Measurements from ENCODE around the gene GRB2. TPM values are rescaled to one million over a fixed set of nuclear protein-coding genes. Genes with fewer than 3 reads are reported as not detected.

Gene GRB2
- total and polyA plus RNA-seq, 12 donors, result 36.0 to 374 (median 114) TPM

GRCh38 chr17:75400326-75400939, 5.0 kb downstream of the GRB2 start:
- Histone ChIP-seq H3K4me1 (replicated peaks in 1 of 2) (peaks cover 7 to 28% of the 10 kb centered on the region in 2 donors), H3K27me3 (no peaks in the 10 kb centered on the region), H3K27ac (no peak overlapping the region), H3K36me3 (replicated peaks in 1 of 2) (no peaks in the 10 kb centered on the region), H3K9me3 (replicated peaks in 1 of 3) (no peaks in the 10 kb centered on the region), H3K4me3 (no peak overlapping the region)
- no peak for DNase-seq
- intact Hi-C loops (cut with DNase I), result loop anchor here in 1 of 2 donors (5.0 to 10.0 kb wide), 2 partner anchors 73 to 126 kb away; partner anchors contain the start of gene MIF4GD
- WGBS, 4 donors, result 90 to 92% (median 91%) methylated on average over 8 of the region's 8 CpGs
- TF ChIP-seq POLR2A (IDR thresholded peaks at IDR 0.05) (no peak), CTCF (IDR thresholded peaks at IDR 0.05) (no peak)

- Histone ChIP-seq H3K27ac (no peak overlapping the region), H3K9me3 (replicated peaks in 1 of 3) (no peaks in the 10 kb centered on the region), H3K27me3 (no peaks in the 10 kb centered on the region), H3K36me3 (replicated peaks in 1 of 2) (no peaks in the 10 kb centered on the region), H3K4me3 (no peak overlapping the region), H3K4me1 (replicated peaks in 1 of 2) (peaks cover 21 to 40% of the 10 kb centered on the region in 2 donors)
- DNase-seq, result no peak
- intact Hi-C loops (cut with DNase I), result no loop called here
- no peak for TF ChIP-seq CTCF (IDR thresholded peaks at IDR 0.05)
- no peak for TF ChIP-seq POLR2A (IDR thresholded peaks at IDR 0.05)
- 92 to 98% (median 96%) methylated on average over 4 of the region's 4 CpGs for WGBS, 4 donors
Measured at GRCh38 chr17:75398279-75398678, 7.2 kb downstream of the GRB2 start.

DNA sequence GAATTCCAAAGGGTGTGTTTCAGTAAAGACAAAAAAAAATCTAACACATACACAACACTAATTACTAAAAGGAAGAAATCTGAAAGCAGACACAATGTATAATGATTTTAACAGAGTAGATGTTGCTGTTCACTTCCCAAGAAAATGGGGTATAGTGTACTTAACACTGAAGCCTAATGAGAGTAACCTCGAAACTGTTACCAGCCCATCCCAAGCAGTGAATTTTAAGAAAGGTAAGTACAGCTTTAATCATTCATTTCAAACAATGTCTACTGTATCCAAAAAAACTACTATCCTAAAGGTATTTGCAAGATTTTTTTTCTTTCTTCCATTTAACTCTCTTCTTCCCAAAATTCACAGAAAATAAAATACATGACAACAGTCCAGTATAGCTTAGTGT, 8.3 kb downstream of the GRB2 start:
- WGBS, 4 donors, result 79 to 100% (median 86%) methylated on average over 1 of the region's 1 CpG
- intact Hi-C loops (cut with DNase I), result no loop called here
- Histone ChIP-seq H3K9me3 (replicated peaks in 1 of 3) (no peaks in the 10 kb centered on the region), H3K27ac (no peak overlapping the region), H3K36me3 (replicated peaks in 1 of 2) (no peaks in the 10 kb centered on the region), H3K4me3 (no peak overlapping the region), H3K27me3 (no peaks in the 10 kb centered on the region), H3K4me1 (replicated peaks in 1 of 2) (peaks cover 30 to 51% of the 10 kb centered on the region in 2 donors)
- TF ChIP-seq POLR2A (IDR thresholded peaks at IDR 0.05), result no peak
- TF ChIP-seq CTCF (IDR thresholded peaks at IDR 0.05), result no peak
- no peak for DNase-seq

- intact Hi-C loops (cut with DNase I), result no loop called here
- H3K27ac ChIP-seq, result no peak overlapping the region
- no peaks in the 10 kb centered on the region for H3K36me3 ChIP-seq (replicated peaks in 1 of 2)
- TF ChIP-seq CTCF (IDR thresholded peaks at IDR 0.05), result no peak
- TF ChIP-seq POLR2A (IDR thresholded peaks at IDR 0.05), result no peak
- H3K4me3 ChIP-seq, result no peak overlapping the region
- 34 to 56% (median 43%) methylated on average over 2 of the region's 2 CpGs for WGBS, 4 donors
- no peaks in the 10 kb centered on the region for H3K9me3 ChIP-seq (replicated peaks in 1 of 3)
- DNase-seq, result no peak
- H3K4me1 ChIP-seq (replicated peaks in 1 of 2), result peaks cover 30 to 51% of the 10 kb centered on the region in 2 donors
- no peaks in the 10 kb centered on the region for H3K27me3 ChIP-seq
Measured at GRCh38 chr17:75396796-75397195, 8.7 kb downstream of the GRB2 start.
